Measurements from ENCODE around the gene PLCB4.

DNA sequence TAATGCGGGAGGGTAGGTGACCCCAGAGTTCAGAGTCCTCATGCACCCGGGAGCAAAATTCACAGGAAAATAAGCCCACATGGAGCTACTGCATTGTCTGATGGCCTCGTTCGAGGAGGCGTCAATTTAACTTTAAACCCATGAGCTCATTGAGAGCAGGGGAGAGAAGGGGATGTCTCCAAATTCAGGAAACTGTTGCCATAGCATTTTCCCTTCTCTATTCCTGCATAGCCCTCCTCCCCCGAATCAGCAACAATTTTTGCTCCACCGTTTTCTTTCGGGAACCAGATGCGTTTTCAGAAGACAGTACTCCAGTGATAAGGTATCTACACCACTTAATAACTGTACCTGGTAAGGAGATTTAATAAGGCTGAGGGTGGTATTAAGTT lies 445.2 kb downstream of the PLCB4 start:
- TF ChIP-seq, protein P1, sequence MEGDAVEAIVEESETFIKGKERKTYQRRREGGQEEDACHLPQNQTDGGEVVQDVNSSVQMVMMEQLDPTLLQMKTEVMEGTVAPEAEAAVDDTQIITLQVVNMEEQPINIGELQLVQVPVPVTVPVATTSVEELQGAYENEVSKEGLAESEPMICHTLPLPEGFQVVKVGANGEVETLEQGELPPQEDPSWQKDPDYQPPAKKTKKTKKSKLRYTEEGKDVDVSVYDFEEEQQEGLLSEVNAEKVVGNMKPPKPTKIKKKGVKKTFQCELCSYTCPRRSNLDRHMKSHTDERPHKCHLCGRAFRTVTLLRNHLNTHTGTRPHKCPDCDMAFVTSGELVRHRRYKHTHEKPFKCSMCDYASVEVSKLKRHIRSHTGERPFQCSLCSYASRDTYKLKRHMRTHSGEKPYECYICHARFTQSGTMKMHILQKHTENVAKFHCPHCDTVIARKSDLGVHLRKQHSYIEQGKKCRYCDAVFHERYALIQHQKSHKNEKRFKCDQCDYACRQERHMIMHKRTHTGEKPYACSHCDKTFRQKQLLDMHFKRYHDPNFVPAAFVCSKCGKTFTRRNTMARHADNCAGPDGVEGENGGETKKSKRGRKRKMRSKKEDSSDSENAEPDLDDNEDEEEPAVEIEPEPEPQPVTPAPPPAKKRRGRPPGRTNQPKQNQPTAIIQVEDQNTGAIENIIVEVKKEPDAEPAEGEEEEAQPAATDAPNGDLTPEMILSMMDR (IDR thresholded peaks at IDR 0.05 in 4 of 5, conservative IDR thresholded peaks at IDR 0.05 in 1 of 5): no peak
- TF ChIP-seq POLR2A (IDR thresholded peaks at IDR 0.05): no peak

Data from gastrocnemius medialis (tissue), 4 donors.